ENCODE data around the gene HEXA.

The HEXA gene

GRCh38 chr15:72319985-72320671, 55.7 kb downstream of the HEXA start, which contains the start of gene CELF6:
Gene CELF6 (minus strand): TSS chr15:72320157. CDS start chr15:72319874, 283 bp downstream.
- peak; percentile 40 for DNase-seq (ENCODE audit: low read depth, low spot score)

GRCh38 chr15:72319360-72319984, 56.3 kb downstream of the HEXA start:
- no peak for DNase-seq (ENCODE audit: low read depth, low spot score)

DNA sequence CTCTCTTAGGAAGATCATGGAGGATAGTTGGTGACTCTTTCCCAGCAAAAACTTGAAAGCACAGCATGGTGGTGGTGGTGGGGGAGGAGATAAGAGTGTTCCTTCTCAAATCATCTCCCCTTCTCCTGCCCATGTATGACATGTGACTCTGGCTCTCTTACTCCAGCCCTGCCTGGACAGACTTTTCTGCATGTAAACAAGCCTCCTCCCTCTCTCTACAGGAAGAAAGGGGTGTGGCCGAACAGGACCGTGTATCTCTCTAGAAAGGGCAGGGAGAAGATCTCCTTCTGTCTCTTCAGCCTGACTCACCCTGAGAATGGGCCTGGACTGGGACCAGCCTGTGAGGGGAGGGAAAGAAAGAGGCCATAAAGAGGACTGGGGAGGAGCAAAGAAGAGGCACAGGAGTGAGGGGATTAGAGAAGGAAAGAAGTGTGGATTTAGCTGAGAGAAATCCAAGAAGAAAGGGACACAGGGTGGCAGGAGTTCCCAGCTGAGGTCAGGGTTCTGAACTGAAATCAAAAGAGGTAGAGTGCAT, 57.3 kb downstream of the HEXA start:
- no peak for DNase-seq (ENCODE audit: low read depth, low spot score)

DNA sequence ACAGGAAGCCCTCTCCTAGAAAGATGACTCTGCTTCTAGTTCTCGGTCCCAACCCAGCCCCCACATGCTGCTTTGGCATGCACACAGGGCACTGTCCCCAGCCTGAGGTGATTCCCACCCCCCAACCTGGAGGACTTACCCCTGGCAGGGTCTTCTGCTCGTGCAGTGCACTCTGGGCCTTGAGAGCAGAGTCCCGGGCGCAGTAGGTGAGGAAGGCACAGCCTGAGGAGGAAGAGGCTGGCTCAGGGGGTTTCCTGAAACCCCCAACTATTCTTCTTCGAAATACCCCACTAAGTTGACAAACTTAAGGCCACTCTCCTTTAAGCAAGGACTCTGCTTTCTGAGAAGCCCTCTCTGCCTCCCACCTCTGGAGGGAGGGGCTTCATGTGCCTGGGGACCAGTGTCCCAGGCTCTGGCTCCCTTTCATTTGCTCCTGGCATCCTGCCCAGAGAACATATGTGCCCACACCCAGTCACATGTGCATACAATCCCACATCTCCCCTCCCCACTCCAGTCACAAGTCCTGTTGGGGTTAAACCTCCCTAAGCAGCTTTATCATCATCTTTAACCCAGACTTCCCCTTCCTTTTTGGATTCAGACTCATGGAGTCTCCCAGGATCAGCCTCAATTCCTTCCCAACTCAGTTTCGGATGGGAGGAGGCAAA, 60.0 kb downstream of the HEXA start:
- no peak for DNase-seq (ENCODE audit: low read depth, low spot score)

- no peak for DNase-seq (ENCODE audit: low read depth, low spot score)
Observed at GRCh38 chr15:72313881-72314280, 61.9 kb downstream of the HEXA start.

GRCh38 chr15:72313448-72313840, 62.4 kb downstream of the HEXA start:
- DNase-seq (ENCODE audit: low read depth, low spot score), result no peak

DNA sequence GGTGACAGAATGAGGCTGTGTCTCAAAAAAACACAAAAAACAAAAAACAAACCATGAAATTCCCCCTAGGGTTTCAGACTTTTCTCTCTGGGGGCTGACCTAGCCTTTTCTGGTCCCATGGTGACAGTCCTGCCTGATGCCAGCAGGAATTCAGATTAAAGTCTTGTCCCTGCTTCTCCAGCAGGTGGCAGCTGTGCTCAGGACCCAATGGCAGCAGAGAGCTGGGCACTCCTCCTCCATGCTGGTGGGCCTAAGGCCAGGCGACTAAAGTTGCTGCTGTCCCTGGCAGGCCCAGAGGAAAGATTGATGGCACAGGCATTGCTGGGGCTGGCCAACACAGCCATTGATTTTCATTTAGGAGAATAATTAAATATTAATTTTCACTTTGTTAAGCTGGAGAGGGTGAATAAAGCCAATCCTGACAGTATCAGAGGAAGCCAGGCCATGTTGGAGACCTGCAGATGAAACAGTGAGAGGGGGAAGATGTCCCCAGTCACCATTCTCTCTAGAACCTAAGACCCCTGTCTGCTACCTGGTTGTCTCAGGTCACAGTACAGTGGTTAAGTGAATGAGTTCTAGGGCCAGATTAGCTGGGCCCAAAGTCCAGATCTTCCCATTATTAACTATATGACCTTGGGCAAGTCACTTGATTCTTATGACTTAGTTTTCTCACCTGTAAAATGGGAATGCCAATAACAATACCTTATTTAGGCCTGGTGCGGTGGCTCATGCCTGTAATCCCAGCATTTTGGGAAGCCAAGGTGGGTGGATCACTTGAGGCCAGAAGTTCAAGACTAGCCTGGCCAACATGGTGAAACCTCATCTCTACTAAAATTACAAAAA, 63.0 kb downstream of the HEXA start:
- DNase-seq (ENCODE audit: low read depth, low spot score), result peak; percentile 20

DNA sequence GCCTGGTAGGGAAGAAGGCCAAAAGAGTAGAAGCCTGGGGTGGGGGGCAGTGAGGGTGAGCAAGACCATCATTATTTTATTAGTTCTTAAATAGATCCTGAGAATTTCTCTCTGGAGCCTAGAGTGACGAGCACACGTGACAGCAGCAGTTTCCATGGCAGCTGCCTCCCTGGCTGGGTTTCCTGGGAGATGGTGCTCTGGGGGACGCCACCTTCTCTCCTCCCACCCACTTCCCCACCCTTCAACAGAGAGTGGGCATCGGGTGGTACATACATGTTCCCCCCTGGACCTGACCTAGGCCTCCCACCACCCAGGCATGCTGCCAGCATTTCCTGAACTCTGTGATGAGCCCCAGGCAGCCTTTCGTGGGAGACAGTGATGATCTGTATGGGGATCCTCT, 68.8 kb downstream of the HEXA start:
- DNase-seq (ENCODE audit: low read depth, low spot score), result no peak

DNA sequence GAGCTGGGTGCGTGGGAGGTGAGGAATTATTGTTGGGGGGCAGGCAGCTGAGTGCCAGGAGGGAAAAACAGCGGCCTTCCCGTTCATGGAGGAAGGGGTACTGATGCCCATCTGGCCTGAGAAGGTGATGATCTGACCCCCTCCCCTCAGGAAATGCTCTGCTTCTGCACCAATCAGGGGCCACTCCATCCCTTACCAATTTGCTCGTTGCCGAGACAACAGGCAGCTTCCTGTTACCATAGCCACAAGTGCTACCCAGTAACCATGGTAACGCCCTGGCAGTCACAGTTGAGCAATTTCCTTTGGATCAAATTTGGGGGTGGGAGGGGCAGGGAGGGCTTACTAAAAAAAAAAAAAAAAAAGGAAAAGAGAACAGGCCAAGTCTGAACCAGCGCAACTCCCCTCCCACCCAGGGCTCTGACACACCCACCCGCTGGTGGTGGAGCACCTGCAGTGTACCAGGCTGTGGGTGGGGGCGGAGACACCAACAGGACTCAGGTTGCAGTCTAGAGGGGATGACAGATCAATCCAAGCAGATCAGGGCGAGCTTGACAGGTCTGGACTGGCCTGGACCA, 69.5 kb downstream of the HEXA start:
- no peak for DNase-seq (ENCODE audit: low read depth, low spot score)

GRCh38 chr15:72304596-72304995, 71.2 kb downstream of the HEXA start:
- no peak for DNase-seq (ENCODE audit: low read depth, low spot score)

DNA sequence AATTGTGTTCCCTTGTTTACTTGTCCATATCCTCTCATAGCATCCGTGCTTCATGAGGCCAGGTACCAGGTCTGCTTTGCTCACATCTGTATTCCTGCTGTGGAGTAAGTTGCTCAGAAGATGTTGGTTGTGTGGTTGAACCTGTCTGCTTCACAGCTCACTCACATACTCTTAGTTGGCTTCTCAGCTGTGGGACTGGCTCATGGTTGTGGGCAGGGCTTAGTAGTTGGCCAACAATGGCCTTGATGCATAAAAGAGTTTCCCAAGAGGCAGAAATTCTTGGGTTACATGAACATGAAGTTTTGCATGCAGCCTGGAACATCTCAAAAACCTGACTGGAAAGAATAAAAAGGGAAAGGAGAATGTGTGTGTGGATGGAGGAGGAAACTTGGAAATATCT, 72.9 kb downstream of the HEXA start:
- DNase-seq (ENCODE audit: low read depth, low spot score), result no peak

All from activated CD4-positive, CD25-positive, alpha-beta regulatory T cell treated with anti-CD3 and anti-CD28 coated beads, Interleukin-2, amount 50 U/mL, for 16 hours (primary cell).